ENCODE measurements around the gene SHISA7. TPM values are rescaled to one million over a fixed set of nuclear protein-coding genes. Genes with fewer than 3 reads are reported as not detected.

Gene SHISA7
- total and polyA plus RNA-seq, 2 experiments from 2014 or later: not detected

GRCh38 chr19:55447421-55448174, 4.5 kb upstream of the SHISA7 start:
- in situ Hi-C loops (cut with MboI): no loop called here
- H3K4me1 ChIP-seq (ENCODE audit: insufficient read depth): no peaks in the 10 kb centered on the region
- WGBS, 2 experiments (ENCODE audit: low coverage in 1 of 2, low lambda C conversion rate in 2 of 2, missing lambda C conversion rate in 2 of 2): 3 to 5% methylated on average over 13 to 16 of the region's 16 CpGs

GRCh38 chr19:55446060-55446459, 3.0 kb upstream of the SHISA7 start:
- H3K27ac ChIP-seq: no peak overlapping the region
- TF ChIP-seq EZH2phosphoT487 (IDR thresholded peaks at IDR 0.05; ENCODE audit: insufficient read depth, low read depth) (no peak), EZH2 (IDR thresholded peaks at IDR 0.05; ENCODE audit: insufficient read depth, poor library complexity, severe bottlenecking) (no peak)
- no peak overlapping the region for H2AFZ ChIP-seq
- H3K79me2 ChIP-seq (ENCODE audit: insufficient read depth): no peaks in the 10 kb centered on the region
- DNase-seq: no peak
- H4K20me1 ChIP-seq (ENCODE audit: insufficient read depth): no peaks in the 10 kb centered on the region
- H3F3A ChIP-seq (ENCODE audit: insufficient read depth): no peaks in the 10 kb centered on the region; the same call in 1 of the 2 replicates
- H3K9me3 ChIP-seq (ENCODE audit: low read depth): no peaks in the 10 kb centered on the region
- in situ Hi-C loops (cut with MboI): no loop called here
- no peaks in the 10 kb centered on the region for H3K36me3 ChIP-seq (ENCODE audit: low read depth)
- H3K9me2 ChIP-seq (ENCODE audit: insufficient read depth): no peaks in the 10 kb centered on the region
- 61 to 63% methylated on average over 7 to 8 of the region's 8 CpGs for WGBS, 2 experiments (ENCODE audit: low coverage in 1 of 2, low lambda C conversion rate in 2 of 2, missing lambda C conversion rate in 2 of 2)
- peaks cover 38% of the 10 kb centered on the region for H3K27me3 ChIP-seq (replicated peaks; ENCODE audit: insufficient read depth)
- no peaks in the 10 kb centered on the region for H3K4me1 ChIP-seq (ENCODE audit: insufficient read depth)
- no peak overlapping the region for H3K4me2 ChIP-seq (ENCODE audit: unreplicated experiment)
- H3K9ac ChIP-seq: no peak overlapping the region
- no peak overlapping the region for H3K4me3 ChIP-seq

More at GRCh38 chr19:55447421-55448174, 4.5 kb upstream of the SHISA7 start:
- Histone ChIP-seq H3K9me3 (ENCODE audit: low read depth) (no peaks in the 10 kb centered on the region), H3K36me3 (ENCODE audit: low read depth) (no peaks in the 10 kb centered on the region), H4K20me1 (ENCODE audit: insufficient read depth) (no peaks in the 10 kb centered on the region), H3K27ac (no peak overlapping the region), H3K27me3 (replicated peaks; ENCODE audit: insufficient read depth) (peaks cover 42% of the 10 kb centered on the region), H3K9ac (no peak overlapping the region), H3K9me2 (ENCODE audit: insufficient read depth) (no peaks in the 10 kb centered on the region), H2AFZ (no peak overlapping the region), H3K4me3 (no peak overlapping the region), H3K79me2 (ENCODE audit: insufficient read depth) (no peaks in the 10 kb centered on the region), H3F3A (ENCODE audit: insufficient read depth) (no peaks in the 10 kb centered on the region; the same call in 1 of the 2 replicates), H3K4me2 (ENCODE audit: unreplicated experiment) (no peak overlapping the region)
- peak; percentile 82 for DNase-seq
- TF ChIP-seq EZH2phosphoT487 (IDR thresholded peaks at IDR 0.05; ENCODE audit: insufficient read depth, low read depth): no peak
- no peak for TF ChIP-seq EZH2 (IDR thresholded peaks at IDR 0.05; ENCODE audit: insufficient read depth, poor library complexity, severe bottlenecking)

GRCh38 chr19:55444646-55445045, 1.5 kb upstream of the SHISA7 start:
- Histone ChIP-seq H3K9me3 (ENCODE audit: low read depth) (no peaks in the 10 kb centered on the region), H3K4me3 (no peak overlapping the region), H3F3A (ENCODE audit: insufficient read depth) (no peaks in the 10 kb centered on the region; the same call in 1 of the 2 replicates), H3K4me2 (ENCODE audit: unreplicated experiment) (no peak overlapping the region), H3K27ac (no peak overlapping the region), H3K9me2 (ENCODE audit: insufficient read depth) (no peaks in the 10 kb centered on the region), H2AFZ (no peak overlapping the region), H3K79me2 (ENCODE audit: insufficient read depth) (no peaks in the 10 kb centered on the region), H3K27me3 (replicated peaks; ENCODE audit: insufficient read depth) (peaks cover 42% of the 10 kb centered on the region), H3K4me1 (ENCODE audit: insufficient read depth) (no peaks in the 10 kb centered on the region), H3K9ac (no peak overlapping the region), H3K36me3 (ENCODE audit: low read depth) (no peaks in the 10 kb centered on the region), H4K20me1 (ENCODE audit: insufficient read depth) (no peaks in the 10 kb centered on the region)
- WGBS, 2 experiments (ENCODE audit: low coverage in 1 of 2, low lambda C conversion rate in 2 of 2, missing lambda C conversion rate in 2 of 2): 43 to 51% methylated on average over 11 of the region's 11 CpGs
- DNase-seq: no peak
- in situ Hi-C loops (cut with MboI): no loop called here
- TF ChIP-seq EZH2phosphoT487 (IDR thresholded peaks at IDR 0.05; ENCODE audit: insufficient read depth, low read depth) (no peak), EZH2 (IDR thresholded peaks at IDR 0.05; ENCODE audit: insufficient read depth, poor library complexity, severe bottlenecking) (no peak)

- H3K4me2 ChIP-seq (ENCODE audit: unreplicated experiment): no peak overlapping the region
- in situ Hi-C loops (cut with MboI): no loop called here
- WGBS, 2 experiments (ENCODE audit: low coverage in 1 of 2, low lambda C conversion rate in 2 of 2, missing lambda C conversion rate in 2 of 2): 37 to 48% methylated on average over 17 to 18 of the region's 18 CpGs
Observed at GRCh38 chr19:55443824-55444480, 852 bp upstream of the SHISA7 start.

More at GRCh38 chr19:55443824-55444480, 852 bp upstream of the SHISA7 start:
- Histone ChIP-seq H3K79me2 (ENCODE audit: insufficient read depth) (no peaks in the 10 kb centered on the region), H3K4me3 (no peak overlapping the region), H3K27me3 (replicated peaks; ENCODE audit: insufficient read depth) (peaks cover 39% of the 10 kb centered on the region), H4K20me1 (ENCODE audit: insufficient read depth) (no peaks in the 10 kb centered on the region), H2AFZ (no peak overlapping the region), H3K27ac (no peak overlapping the region), H3K36me3 (ENCODE audit: low read depth) (no peaks in the 10 kb centered on the region), H3F3A (ENCODE audit: insufficient read depth) (no peaks in the 10 kb centered on the region; the same call in 1 of the 2 replicates), H3K9ac (no peak overlapping the region), H3K9me2 (ENCODE audit: insufficient read depth) (no peaks in the 10 kb centered on the region), H3K9me3 (ENCODE audit: low read depth) (no peaks in the 10 kb centered on the region), H3K4me1 (ENCODE audit: insufficient read depth) (no peaks in the 10 kb centered on the region)
- DNase-seq: no peak
- TF ChIP-seq EZH2 (IDR thresholded peaks at IDR 0.05; ENCODE audit: insufficient read depth, poor library complexity, severe bottlenecking) (peak; percentile 52), EZH2phosphoT487 (IDR thresholded peaks at IDR 0.05; ENCODE audit: insufficient read depth, low read depth) (no peak)
